ENCODE measurements around the gene FIBP.

- TF ChIP-seq POLR2A (IDR thresholded peaks at IDR 0.05; ENCODE audit: extremely low read depth, insufficient read length) = peak; percentile 99
- TF ChIP-seq, protein P1, sequence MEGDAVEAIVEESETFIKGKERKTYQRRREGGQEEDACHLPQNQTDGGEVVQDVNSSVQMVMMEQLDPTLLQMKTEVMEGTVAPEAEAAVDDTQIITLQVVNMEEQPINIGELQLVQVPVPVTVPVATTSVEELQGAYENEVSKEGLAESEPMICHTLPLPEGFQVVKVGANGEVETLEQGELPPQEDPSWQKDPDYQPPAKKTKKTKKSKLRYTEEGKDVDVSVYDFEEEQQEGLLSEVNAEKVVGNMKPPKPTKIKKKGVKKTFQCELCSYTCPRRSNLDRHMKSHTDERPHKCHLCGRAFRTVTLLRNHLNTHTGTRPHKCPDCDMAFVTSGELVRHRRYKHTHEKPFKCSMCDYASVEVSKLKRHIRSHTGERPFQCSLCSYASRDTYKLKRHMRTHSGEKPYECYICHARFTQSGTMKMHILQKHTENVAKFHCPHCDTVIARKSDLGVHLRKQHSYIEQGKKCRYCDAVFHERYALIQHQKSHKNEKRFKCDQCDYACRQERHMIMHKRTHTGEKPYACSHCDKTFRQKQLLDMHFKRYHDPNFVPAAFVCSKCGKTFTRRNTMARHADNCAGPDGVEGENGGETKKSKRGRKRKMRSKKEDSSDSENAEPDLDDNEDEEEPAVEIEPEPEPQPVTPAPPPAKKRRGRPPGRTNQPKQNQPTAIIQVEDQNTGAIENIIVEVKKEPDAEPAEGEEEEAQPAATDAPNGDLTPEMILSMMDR (IDR thresholded peaks at IDR 0.05; ENCODE audit: low read depth, low read length) = peak; percentile 3
Observed at GRCh38 chr11:65890324-65891218, 2.3 kb upstream of the FIBP start, which contains the start of gene CCDC85B.
